Neural cell (in vitro differentiated cells): Measurements from ENCODE around the gene CRMP1.

Experiments
- EP300 ChIP-seq: fragments of 450-650 bp; conservative IDR thresholded peaks from 2 replicates; pipeline ENCODE4 v1.6.1; 2014; ENCODE audit warnings: antibody characterized with exemption, mild to moderate bottlenecking, moderate library complexity; ENCODE audit not compliant: poor library complexity, severe bottlenecking
- EZH2 ChIP-seq: fragments of 200-600, 300-800 bp; shearing (Covaris generic), sonication (generic); IDR thresholded peaks from 2 replicates; pipeline ENCODE4 v1.6.1; 2014; ENCODE audit warnings: antibody characterized with exemption, low read length, borderline replicate concordance, mild to moderate bottlenecking; ENCODE audit not compliant: insufficient read depth, poor library complexity, severe bottlenecking
- MXI1 ChIP-seq: fragments of 450-650 bp; conservative IDR thresholded peaks from 2 replicates; pipeline ENCODE4 v1.6.1; 2014; ENCODE audit warnings: antibody characterized with exemption, mild to moderate bottlenecking; ENCODE audit not compliant: poor library complexity, severe bottlenecking
- TF ChIP-seq, protein P1 (sequence below): fragments of 450-650 bp; IDR thresholded peaks from 2 replicates; pipeline ENCODE4 v1.5.1; 2014; ENCODE audit warnings: antibody characterized with exemption, mild to moderate bottlenecking, moderate library complexity; ENCODE audit not compliant: poor library complexity, severe bottlenecking
- TF ChIP-seq, protein P2 (sequence below): IDR thresholded peaks from 2 replicates; pipeline ENCODE4 v1.6.1; 2012; ENCODE audit warnings: borderline replicate concordance

DNA sequence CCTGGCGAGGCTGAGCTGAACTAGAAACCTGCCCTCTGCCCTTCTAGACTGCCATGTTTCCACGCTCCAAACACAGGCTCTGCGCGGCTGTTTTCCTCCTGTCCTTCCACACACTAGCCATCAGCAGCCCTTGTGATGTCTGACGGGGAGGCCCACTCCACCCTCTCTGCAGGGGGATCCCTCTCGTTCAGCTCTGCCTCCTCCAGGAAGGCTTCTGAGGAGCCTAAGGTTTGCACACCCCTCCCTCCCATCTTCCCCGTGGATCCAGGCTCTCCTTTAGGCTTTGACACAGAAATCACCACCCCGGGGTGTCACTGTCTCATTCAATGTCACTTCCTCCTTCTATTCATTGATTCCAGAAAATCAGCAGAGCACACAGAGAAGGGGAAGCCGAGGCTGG, 38.6 kb upstream of the CRMP1 start:
- TF ChIP-seq, protein P1, sequence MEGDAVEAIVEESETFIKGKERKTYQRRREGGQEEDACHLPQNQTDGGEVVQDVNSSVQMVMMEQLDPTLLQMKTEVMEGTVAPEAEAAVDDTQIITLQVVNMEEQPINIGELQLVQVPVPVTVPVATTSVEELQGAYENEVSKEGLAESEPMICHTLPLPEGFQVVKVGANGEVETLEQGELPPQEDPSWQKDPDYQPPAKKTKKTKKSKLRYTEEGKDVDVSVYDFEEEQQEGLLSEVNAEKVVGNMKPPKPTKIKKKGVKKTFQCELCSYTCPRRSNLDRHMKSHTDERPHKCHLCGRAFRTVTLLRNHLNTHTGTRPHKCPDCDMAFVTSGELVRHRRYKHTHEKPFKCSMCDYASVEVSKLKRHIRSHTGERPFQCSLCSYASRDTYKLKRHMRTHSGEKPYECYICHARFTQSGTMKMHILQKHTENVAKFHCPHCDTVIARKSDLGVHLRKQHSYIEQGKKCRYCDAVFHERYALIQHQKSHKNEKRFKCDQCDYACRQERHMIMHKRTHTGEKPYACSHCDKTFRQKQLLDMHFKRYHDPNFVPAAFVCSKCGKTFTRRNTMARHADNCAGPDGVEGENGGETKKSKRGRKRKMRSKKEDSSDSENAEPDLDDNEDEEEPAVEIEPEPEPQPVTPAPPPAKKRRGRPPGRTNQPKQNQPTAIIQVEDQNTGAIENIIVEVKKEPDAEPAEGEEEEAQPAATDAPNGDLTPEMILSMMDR: no peak
- TF ChIP-seq EP300: no peak
- no peak for TF ChIP-seq EZH2
- TF ChIP-seq, protein P2, sequence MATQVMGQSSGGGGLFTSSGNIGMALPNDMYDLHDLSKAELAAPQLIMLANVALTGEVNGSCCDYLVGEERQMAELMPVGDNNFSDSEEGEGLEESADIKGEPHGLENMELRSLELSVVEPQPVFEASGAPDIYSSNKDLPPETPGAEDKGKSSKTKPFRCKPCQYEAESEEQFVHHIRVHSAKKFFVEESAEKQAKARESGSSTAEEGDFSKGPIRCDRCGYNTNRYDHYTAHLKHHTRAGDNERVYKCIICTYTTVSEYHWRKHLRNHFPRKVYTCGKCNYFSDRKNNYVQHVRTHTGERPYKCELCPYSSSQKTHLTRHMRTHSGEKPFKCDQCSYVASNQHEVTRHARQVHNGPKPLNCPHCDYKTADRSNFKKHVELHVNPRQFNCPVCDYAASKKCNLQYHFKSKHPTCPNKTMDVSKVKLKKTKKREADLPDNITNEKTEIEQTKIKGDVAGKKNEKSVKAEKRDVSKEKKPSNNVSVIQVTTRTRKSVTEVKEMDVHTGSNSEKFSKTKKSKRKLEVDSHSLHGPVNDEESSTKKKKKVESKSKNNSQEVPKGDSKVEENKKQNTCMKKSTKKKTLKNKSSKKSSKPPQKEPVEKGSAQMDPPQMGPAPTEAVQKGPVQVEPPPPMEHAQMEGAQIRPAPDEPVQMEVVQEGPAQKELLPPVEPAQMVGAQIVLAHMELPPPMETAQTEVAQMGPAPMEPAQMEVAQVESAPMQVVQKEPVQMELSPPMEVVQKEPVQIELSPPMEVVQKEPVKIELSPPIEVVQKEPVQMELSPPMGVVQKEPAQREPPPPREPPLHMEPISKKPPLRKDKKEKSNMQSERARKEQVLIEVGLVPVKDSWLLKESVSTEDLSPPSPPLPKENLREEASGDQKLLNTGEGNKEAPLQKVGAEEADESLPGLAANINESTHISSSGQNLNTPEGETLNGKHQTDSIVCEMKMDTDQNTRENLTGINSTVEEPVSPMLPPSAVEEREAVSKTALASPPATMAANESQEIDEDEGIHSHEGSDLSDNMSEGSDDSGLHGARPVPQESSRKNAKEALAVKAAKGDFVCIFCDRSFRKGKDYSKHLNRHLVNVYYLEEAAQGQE: no peak
- no peak for TF ChIP-seq MXI1
